Fibroblast of mammary gland (primary cell): Measurements from ENCODE around the gene SIAH3.
A peak's percentile ranks its signal among the peaks of the same experiment; 100 is the strongest.
"Not testable (repeated sequence)": the region's sequence is repeated elsewhere in the genome, so short reads cannot be mapped to it uniquely, and the experiment has no call there.

Experiments used
- DNase-seq: peaks from one replicate; pipeline ENCODE4 v3.0.0-alpha.2; 2010; ENCODE audit warnings: low read depth
- H3K4me3 ChIP-seq: 2 replicates; pipeline ENCODE4 v1.5.1; 2011; ENCODE audit warnings: low read depth, mild to moderate bottlenecking, low read length, moderate library complexity; ENCODE audit not compliant: control insufficient read depth
- CTCF ChIP-seq: conservative IDR thresholded peaks from 2 replicates; pipeline ENCODE4 v1.5.1; 2011; ENCODE audit warnings: low read depth, low read length, inconsistent platforms; ENCODE audit not compliant: control insufficient read depth, insufficient read depth

Gene SIAH3

DNA sequence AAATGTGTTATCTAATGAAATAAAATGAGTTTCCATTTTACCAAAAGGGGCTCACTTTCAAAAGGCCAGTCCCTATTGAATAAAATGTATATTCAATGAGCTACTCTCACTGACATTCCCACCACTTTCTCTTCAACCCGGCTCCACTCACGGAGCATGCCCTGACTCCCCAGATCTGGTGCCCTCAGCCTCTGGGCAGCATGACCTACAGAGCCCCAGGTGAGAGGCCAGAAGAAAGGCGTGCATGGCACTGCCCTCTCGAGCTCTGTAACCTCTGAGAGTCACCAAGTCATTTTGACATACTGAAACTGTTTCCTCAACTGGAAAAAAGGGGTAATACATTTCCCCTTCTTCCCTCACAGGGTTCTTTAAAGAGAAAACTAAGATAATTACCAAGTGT, 25.2 kb upstream of the SIAH3 start:
- no peak overlapping the region for H3K4me3 ChIP-seq
- TF ChIP-seq CTCF, result no peak
- no peak for DNase-seq

- TF ChIP-seq CTCF, result no peak
- no peak for DNase-seq
- H3K4me3 ChIP-seq, result no peak overlapping the region
Measured at GRCh38 chr13:45875951-45876350, 24.4 kb upstream of the SIAH3 start.

- H3K4me3 ChIP-seq, result no peak overlapping the region
- no peak for TF ChIP-seq CTCF
- peak; percentile 15 for DNase-seq
Measured at GRCh38 chr13:45873491-45874325, 22.2 kb upstream of the SIAH3 start.

GRCh38 chr13:45872566-45872965, 21.0 kb upstream of the SIAH3 start:
- no peak overlapping the region for H3K4me3 ChIP-seq
- DNase-seq, result peak; percentile 42
- no peak for TF ChIP-seq CTCF

DNA sequence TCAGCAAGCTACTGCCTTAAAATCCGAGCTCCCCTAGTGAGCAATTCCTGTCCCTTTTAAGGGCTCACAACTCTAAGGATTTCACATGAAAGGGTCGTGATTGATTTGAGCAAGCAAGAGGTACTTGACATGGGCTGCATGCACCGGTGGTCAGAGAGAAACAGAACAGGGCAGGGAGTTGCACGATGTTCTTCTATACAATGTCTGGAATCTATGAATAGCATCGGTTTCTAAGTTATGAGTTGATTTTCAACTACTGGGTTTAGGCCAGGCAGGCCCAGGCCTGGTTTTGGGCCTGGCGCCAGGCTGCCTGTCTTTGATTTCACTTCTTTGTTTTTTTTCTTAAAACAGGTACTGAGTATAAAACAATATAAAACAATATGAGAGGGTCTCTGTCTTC, 19.6 kb upstream of the SIAH3 start:
- not testable (repeated sequence) for H3K4me3 ChIP-seq, DNase-seq

DNA sequence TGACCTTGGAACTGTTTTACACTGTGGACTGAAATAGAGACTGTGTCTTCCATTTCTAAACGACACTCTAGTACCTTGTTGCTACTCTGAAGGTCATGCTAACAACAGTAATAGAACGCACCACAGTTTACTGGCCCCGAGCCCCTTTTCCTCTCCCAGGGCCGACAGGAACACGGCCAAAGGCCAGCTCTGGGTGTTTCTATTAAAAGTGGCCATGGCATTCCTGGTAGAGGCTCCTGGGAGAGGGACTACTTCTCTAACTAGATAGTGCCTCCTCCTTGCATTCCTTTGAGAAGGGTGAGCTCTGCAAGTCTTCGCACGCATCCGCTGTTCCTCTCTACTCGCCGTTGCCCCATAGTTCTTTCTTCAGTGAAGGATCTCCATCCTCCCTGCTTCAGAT, 18.7 kb upstream of the SIAH3 start:
- H3K4me3 ChIP-seq, result no peak overlapping the region
- DNase-seq, result no peak
- no peak for TF ChIP-seq CTCF

GRCh38 chr13:45865414-45865813, 13.9 kb upstream of the SIAH3 start:
- no peak for TF ChIP-seq CTCF
- DNase-seq, result no peak
- H3K4me3 ChIP-seq, result no peak overlapping the region
